HG02981 (cell line): ENCODE measurements around the gene HOXB3.

Source experiments
- ATAC-seq: cut with Tn5 transposase; IDR thresholded peaks from one replicate; pipeline ENCODE4 v1.9.1; 2021; ENCODE audit warnings: mild to moderate bottlenecking, moderate library complexity; ENCODE audit not compliant: unreplicated experiment

Gene HOXB3

GRCh38 chr17:48532261-48532660 is 57.8 kb downstream of the HOXB3 start:
- no peak for ATAC-seq

- ATAC-seq, result no peak
Measured at GRCh38 chr17:48530887-48531272, 59.2 kb downstream of the HOXB3 start, which contains the start of gene HOXB1. TSS of gene HOXB1 (minus strand) at chr17:48531011. CDS start at chr17:48530904, 107 bp downstream.

- no peak for ATAC-seq
Measured at GRCh38 chr17:48530208-48530886, 59.7 kb downstream of the HOXB3 start.

GRCh38 chr17:48529683-48530009 is 60.4 kb downstream of the HOXB3 start:
- no peak for ATAC-seq

DNA sequence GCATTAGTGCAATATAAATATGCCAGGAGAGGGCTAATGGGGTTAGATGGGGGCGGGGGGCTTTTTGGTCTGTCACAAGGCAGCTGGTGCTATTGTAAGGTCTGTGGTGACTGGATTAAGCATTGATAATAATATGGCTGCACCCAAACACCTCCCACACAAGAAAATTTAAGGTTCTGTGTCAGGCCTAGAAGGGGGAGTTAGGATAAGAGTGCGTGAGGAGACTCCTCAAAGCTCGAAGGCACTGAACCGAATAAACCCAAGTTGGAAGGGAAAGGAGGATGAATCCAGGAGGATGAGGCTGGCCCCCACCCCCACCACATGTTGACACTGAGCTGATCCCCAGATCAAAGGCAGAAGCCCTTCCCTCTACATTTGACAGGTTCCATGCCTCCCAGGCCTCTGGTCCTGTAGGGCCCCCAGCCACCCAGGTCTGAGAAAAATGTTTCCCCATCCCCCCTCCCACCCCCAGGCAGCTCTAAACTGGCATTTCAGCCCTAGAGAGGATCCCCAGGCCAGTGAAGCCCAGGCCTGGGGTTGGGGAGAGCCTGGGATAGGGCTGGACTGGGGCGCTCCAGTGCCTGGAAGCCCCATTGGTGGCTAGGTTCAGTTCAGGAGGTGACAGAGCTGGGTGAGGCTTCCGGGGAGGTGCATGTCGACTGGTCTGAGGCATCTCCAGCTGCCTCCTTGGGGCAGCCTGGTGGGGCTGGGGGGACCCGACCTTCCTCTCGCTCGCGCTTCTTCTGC is 60.9 kb downstream of the HOXB3 start:
- ATAC-seq, result no peak

- ATAC-seq, result no peak
Measured at GRCh38 chr17:48528153-48528935, 61.7 kb downstream of the HOXB3 start.

DNA sequence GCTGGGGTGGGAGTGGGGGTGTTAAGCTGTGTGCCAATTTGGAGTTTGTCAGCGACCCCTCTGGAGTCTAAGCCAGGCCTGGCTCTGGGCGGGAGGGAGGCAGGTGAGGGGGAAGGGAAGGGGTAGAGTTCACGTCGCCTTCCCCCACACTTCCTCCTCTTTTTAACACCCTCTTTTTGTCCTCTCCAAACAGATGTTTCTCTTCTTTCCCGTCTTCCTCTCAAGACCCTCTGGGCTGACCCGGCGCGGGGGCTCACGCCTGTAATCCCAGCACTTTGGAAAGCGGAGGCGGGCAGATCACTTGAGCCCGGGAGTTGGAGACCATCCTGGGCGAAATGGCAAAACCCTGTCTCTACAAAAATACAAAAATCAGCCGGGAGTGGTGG is 62.5 kb downstream of the HOXB3 start:
- ATAC-seq, result no peak

GRCh38 chr17:48526608-48527546 is 63.2 kb downstream of the HOXB3 start:
- no peak for ATAC-seq

DNA sequence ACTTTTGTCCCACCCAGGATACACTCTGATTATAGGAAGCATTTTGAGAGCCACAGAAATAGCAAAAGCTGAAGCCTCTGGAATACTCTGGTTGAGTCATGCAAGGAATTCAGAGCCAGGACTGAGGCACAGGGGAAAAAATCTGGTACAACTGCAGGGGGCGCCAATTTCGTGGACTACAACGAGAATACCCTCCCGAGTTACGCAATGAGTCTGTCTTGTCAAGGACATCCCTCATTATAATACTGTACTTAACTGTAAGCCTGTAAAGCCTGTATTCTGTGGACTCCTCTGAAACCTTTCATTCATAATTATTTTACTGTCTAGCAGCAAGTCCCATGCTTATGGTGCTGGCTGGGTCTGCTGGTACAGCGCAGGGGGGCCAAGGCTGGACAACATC is 67.0 kb downstream of the HOXB3 start:
- ATAC-seq, result no peak

DNA sequence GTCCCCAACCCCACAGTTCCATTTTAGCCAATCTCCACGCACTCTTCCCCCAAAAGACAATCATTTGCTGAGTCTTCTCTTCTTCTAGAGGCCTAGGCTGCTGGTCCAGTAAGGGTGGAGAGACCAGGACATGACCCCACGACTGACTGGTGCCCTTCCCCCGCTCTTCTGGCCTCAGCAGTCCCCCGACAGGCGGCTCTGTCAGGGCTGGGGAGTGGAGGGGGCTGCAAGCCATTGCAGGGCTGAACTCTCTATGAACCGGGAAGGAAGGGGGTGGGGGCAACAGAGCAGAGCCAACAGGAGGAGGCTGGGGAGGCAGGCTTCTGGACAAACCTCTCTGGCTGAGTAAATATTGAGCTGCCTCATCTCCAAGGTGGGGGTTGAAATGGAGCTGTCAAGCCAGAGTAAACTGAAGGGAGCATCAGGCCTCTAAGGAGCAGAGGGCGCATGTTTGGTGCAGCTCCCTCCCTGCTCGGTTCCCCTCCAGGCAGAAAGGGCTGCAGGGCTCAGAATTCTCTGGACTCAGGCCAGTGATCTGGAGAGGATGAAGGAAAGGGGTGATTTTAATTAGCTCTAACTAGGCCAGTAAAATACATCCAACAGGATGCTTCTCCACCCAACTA is 67.9 kb downstream of the HOXB3 start:
- no peak for ATAC-seq

GRCh38 chr17:48520631-48521079 is 69.4 kb downstream of the HOXB3 start:
- ATAC-seq, result no peak

- ATAC-seq, result no peak
Measured at GRCh38 chr17:48519427-48519826, 70.6 kb downstream of the HOXB3 start.

DNA sequence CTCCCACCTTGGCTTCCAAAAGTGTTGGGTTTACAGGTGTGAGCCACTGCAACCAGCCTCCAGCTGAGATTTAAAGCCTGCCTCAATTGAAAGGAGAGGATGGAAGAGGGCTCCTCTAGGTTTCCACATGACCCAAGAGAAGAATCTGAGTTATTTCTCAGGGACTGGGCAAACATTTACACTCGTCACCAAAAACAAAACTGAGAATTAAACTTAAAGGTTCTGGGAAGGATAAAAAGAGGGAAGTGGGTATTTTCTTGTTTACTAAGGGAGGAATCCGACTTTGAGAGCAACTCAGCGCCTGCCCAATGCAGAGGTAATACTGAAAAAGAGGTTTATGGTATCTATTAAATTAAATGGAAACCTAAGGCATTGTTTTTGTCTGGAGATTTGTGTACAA is 72.6 kb downstream of the HOXB3 start:
- ATAC-seq, result no peak

GRCh38 chr17:48515925-48516900 is 73.8 kb downstream of the HOXB3 start:
- no peak for ATAC-seq

DNA sequence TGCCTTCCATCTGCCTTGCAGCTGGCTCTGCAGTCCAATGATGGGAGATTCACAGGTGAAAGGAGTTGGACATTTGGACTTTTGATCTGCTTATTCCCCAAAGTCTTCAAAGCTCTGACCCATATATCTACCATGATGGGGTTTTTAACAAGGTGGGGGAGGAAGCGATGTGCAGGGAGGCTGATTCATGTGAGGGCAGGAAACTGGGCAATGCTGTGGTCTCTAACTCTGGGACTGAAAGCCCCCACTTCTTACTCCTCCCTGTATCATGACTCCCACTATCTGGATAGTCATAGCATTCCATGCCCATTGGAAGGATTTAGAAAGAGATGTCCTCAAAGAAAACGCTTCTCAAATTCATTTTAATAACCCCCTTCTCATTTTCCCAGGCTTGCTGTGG is 75.6 kb downstream of the HOXB3 start:
- no peak for ATAC-seq

- no peak for ATAC-seq
Measured at GRCh38 chr17:48513666-48514455, 76.2 kb downstream of the HOXB3 start.

- no peak for ATAC-seq
Measured at GRCh38 chr17:48513097-48513496, 76.9 kb downstream of the HOXB3 start.
